ENCODE data around the gene CD19.

Gene CD19

GRCh38 chr16:28983644-28984043 lies 51.9 kb downstream of the CD19 start:
- DNase-seq = no peak

- DNase-seq = no peak
Measured at GRCh38 chr16:28984091-28984490, 52.3 kb downstream of the CD19 start.

GRCh38 chr16:28984619-28985135 lies 52.9 kb downstream of the CD19 start, which contains the start of gene LAT:
TSS of gene LAT (plus strand) at chr16:28985052. CDS start at chr16:28985418, 366 bp downstream.
- DNase-seq = peak; percentile 82

- DNase-seq = no peak
Measured at GRCh38 chr16:28985211-28986041, 53.7 kb downstream of the CD19 start.

GRCh38 chr16:28986046-28986445 lies 54.3 kb downstream of the CD19 start:
- no peak for DNase-seq

- no peak for DNase-seq
Measured at GRCh38 chr16:28986492-28986891, 54.7 kb downstream of the CD19 start.

- DNase-seq = no peak
Measured at GRCh38 chr16:28987170-28987853, 55.5 kb downstream of the CD19 start.

All from central memory CD4-positive, alpha-beta T cell (primary cell).